Suprapubic skin (tissue), 4 donors: ENCODE results near the gene ROPN1L. TPM values are rescaled to one million over a fixed set of nuclear protein-coding genes. Genes with fewer than 3 reads are reported as not detected.
"Not testable (repeated sequence)": the region's sequence is repeated elsewhere in the genome, so short reads cannot be mapped to it uniquely, and the experiment has no call there.

Source experiments
- DNase-seq, 2 donors: peaks; one replicate each; pipeline ENCODE4 v3.0.0-alpha.2; 2019; ENCODE audit warnings: low spot score in 2 of 2
- H3K27ac ChIP-seq: fragments of 200-600 bp; sonication (generic); one replicate; pipeline ENCODE4 v1.5.1; 2019
- H3K27me3 ChIP-seq: fragments of 200-600 bp; sonication (generic); one replicate; pipeline ENCODE4 v1.5.1; 2019
- H3K36me3 ChIP-seq: fragments of 200-600 bp; sonication (generic); one replicate; pipeline ENCODE4 v1.5.1; 2019
- H3K4me1 ChIP-seq: fragments of 200-600 bp; sonication (generic); one replicate; pipeline ENCODE4 v1.5.1; 2019
- H3K4me3 ChIP-seq: fragments of 200-600 bp; sonication (generic); one replicate; pipeline ENCODE4 v1.5.1; 2019; ENCODE audit warnings: mild to moderate bottlenecking
- H3K9me3 ChIP-seq: fragments of 200-600 bp; sonication (generic); one replicate; pipeline ENCODE4 v1.5.1; 2019
- CTCF ChIP-seq, 2 donors: fragments of 200-600 bp in 1 of 2; fragments of 450-650 bp in 1 of 2; sonication (generic) in 1 of 2; IDR thresholded peaks; one replicate each; pipeline ENCODE4 v1.5.1; 2016 to 2019; ENCODE audit warnings: antibody characterized with exemption in 2 of 2, mild to moderate bottlenecking in 1 of 2, moderate library complexity in 1 of 2
- EP300 ChIP-seq: sonication (generic); formaldehyde crosslinking; IDR thresholded peaks from one replicate; pipeline ENCODE4 v1.6.1; 2017; ENCODE audit warnings: antibody characterized with exemption
- POLR2A ChIP-seq, 2 donors: fragments of 450-650 bp; IDR thresholded peaks; one replicate each; pipeline ENCODE4 v1.6.1; 2017; ENCODE audit warnings: antibody characterized with exemption in 2 of 2, mild to moderate bottlenecking in 2 of 2, moderate library complexity in 2 of 2
- POLR2AphosphoS5 ChIP-seq, 3 donors: sonication (generic); formaldehyde crosslinking; IDR thresholded peaks; one replicate each; pipeline ENCODE4 v1.6.1; 2017; ENCODE audit warnings: antibody characterized with exemption in 3 of 3
- WGBS: methylation state at CpG from one replicate; pipeline ENCODE4 v1.1.5; 2018; 5-methylcytosine and 5-hydroxymethylcytosine counted together
- total RNA-seq, 4 donors: library from RNA; depleted of rRNA; stranded (reverse); fragments of >200 nt; gene quantifications; one replicate each; pipeline ENCODE4 v1.1.0, GENCODE V29; 2016

The ROPN1L gene
- total RNA-seq, 4 donors from 2014 or later, result 0.81 TPM; not detected in 3

- no peak for DNase-seq
- Histone ChIP-seq H3K4me1 (peaks cover 15% of the 10 kb centered on the region), H3K27me3 (no peaks in the 10 kb centered on the region), H3K36me3 (no peaks in the 10 kb centered on the region), H3K9me3 (peaks cover 8% of the 10 kb centered on the region), H3K4me3 (no peak overlapping the region), H3K27ac (no peak overlapping the region)
- 87% methylated on average over 13 of the region's 14 CpGs for whole genome bisulfite sequencing
- TF ChIP-seq POLR2AphosphoS5 (IDR thresholded peaks at IDR 0.05) (no peak), POLR2A (IDR thresholded peaks at IDR 0.05) (no peak), CTCF (IDR thresholded peaks at IDR 0.05) (no peak), EP300 (no peak)
Observed at GRCh38 chr5:10490927-10491672, 49.4 kb downstream of the ROPN1L start.

- no peak for TF ChIP-seq POLR2AphosphoS5 (IDR thresholded peaks at IDR 0.05)
- TF ChIP-seq EP300, result no peak
- no peak for TF ChIP-seq CTCF (IDR thresholded peaks at IDR 0.05)
- TF ChIP-seq POLR2A (IDR thresholded peaks at IDR 0.05), result no peak
- no peak overlapping the region for H3K4me3 ChIP-seq
- H3K4me1 ChIP-seq, result peaks cover 11% of the 10 kb centered on the region
- no peak for DNase-seq
- H3K9me3 ChIP-seq, result peaks cover 8% of the 10 kb centered on the region
- 79% methylated on average over 9 of the region's 9 CpGs for WGBS
- H3K27me3 ChIP-seq, result no peaks in the 10 kb centered on the region
- no peak overlapping the region for H3K27ac ChIP-seq
- no peaks in the 10 kb centered on the region for H3K36me3 ChIP-seq
Observed at GRCh38 chr5:10491673-10492026, 50.0 kb downstream of the ROPN1L start.

GRCh38 chr5:10493884-10494283 lies 52.2 kb downstream of the ROPN1L start:
- Histone ChIP-seq H3K4me1 (peaks cover 11% of the 10 kb centered on the region), H3K27me3 (no peaks in the 10 kb centered on the region), H3K4me3 (no peak overlapping the region), H3K9me3 (peaks cover 8% of the 10 kb centered on the region), H3K36me3 (no peaks in the 10 kb centered on the region), H3K27ac (no peak overlapping the region)
- no peak for TF ChIP-seq POLR2A (IDR thresholded peaks at IDR 0.05)
- TF ChIP-seq POLR2AphosphoS5 (IDR thresholded peaks at IDR 0.05), result no peak
- no peak for TF ChIP-seq CTCF (IDR thresholded peaks at IDR 0.05)
- no peak for TF ChIP-seq EP300
- 89% methylated on average over 4 of the region's 4 CpGs for WGBS
- DNase-seq, result no peak

GRCh38 chr5:10494497-10494896 lies 52.8 kb downstream of the ROPN1L start:
- H3K4me3 ChIP-seq, H3K9me3 ChIP-seq, DNase-seq, H3K36me3 ChIP-seq, H3K27ac ChIP-seq, H3K4me1 ChIP-seq, H3K27me3 ChIP-seq: not testable (repeated sequence)
- WGBS, result 95% methylated on average over 6 of the region's 6 CpGs

- DNase-seq, result no peak
- no peak for TF ChIP-seq POLR2A (IDR thresholded peaks at IDR 0.05)
- TF ChIP-seq POLR2AphosphoS5 (IDR thresholded peaks at IDR 0.05), result no peak
- TF ChIP-seq CTCF (IDR thresholded peaks at IDR 0.05), result no peak
- TF ChIP-seq EP300, result no peak
- H3K4me3 ChIP-seq, result no peak overlapping the region
- no peaks in the 10 kb centered on the region for H3K4me1 ChIP-seq
- WGBS, result 90% methylated on average over 1 of the region's 5 CpGs
- H3K36me3 ChIP-seq, result no peaks in the 10 kb centered on the region
- no peaks in the 10 kb centered on the region for H3K27me3 ChIP-seq
- H3K9me3 ChIP-seq, result peaks cover 8% of the 10 kb centered on the region
- no peak overlapping the region for H3K27ac ChIP-seq
Observed at GRCh38 chr5:10497554-10497953, 55.9 kb downstream of the ROPN1L start.

- no peaks in the 10 kb centered on the region for H3K36me3 ChIP-seq
- 83% methylated on average over 6 of the region's 6 CpGs for WGBS
- no peaks in the 10 kb centered on the region for H3K27me3 ChIP-seq
- TF ChIP-seq CTCF (IDR thresholded peaks at IDR 0.05) (no peak), EP300 (no peak), POLR2A (IDR thresholded peaks at IDR 0.05) (no peak), POLR2AphosphoS5 (IDR thresholded peaks at IDR 0.05) (no peak)
- H3K4me3 ChIP-seq, result no peak overlapping the region
- H3K9me3 ChIP-seq, result peaks cover 8% of the 10 kb centered on the region
- H3K4me1 ChIP-seq, result no peaks in the 10 kb centered on the region
- no peak for DNase-seq
- H3K27ac ChIP-seq, result no peak overlapping the region
Observed at GRCh38 chr5:10498350-10498749, 56.7 kb downstream of the ROPN1L start.
